Sciatic nerve (tissue), 2 donors: ENCODE data around the gene IP6K1. TPM values are rescaled to one million over a fixed set of nuclear protein-coding genes. Genes with fewer than 3 reads are reported as not detected.
"Not testable (repeated sequence)": the region's sequence is repeated elsewhere in the genome, so short reads cannot be mapped to it uniquely, and the experiment has no call there.

ENCODE experiments used
- ATAC-seq: fragments of 200-7000 bp; cut with Tn5 transposase; one replicate; pipeline ENCODE4 v1.9.1; 2020; ENCODE audit warnings: mild to moderate bottlenecking, moderate library complexity
- DNase-seq: peaks from one replicate; pipeline ENCODE4 v3.0.0-alpha.2; 2020; ENCODE audit warnings: low spot score
- intact Hi-C: fragments of 100-400 bp; cut with DNase I; formaldehyde crosslinking; loops from one replicate; pipeline ENCODE4 v1.14.2; 2022
- microRNA-seq: library from miRNA; unstranded; fragments of <30 nt; microRNA quantifications from one replicate; pipeline ENCODE4 v1.2.0, GENCODE V29; 2020
- total RNA-seq: library from RNA; stranded (reverse); fragmentation: NEBNext Ultra II Directional; extraction: Animal tissue kit (Norgen Biotek cat#: 25700); gene quantifications from one replicate; pipeline ENCODE4 v1.2.1, GENCODE V29; 2021
- donor health status: DM: no; HTN: no; CAD: no.
- donor health status: DM: no; HTN: no; CAD: no.

The IP6K1 gene
- total RNA-seq, 1 donor from 2014 or later, result 47.6 TPM

DNA sequence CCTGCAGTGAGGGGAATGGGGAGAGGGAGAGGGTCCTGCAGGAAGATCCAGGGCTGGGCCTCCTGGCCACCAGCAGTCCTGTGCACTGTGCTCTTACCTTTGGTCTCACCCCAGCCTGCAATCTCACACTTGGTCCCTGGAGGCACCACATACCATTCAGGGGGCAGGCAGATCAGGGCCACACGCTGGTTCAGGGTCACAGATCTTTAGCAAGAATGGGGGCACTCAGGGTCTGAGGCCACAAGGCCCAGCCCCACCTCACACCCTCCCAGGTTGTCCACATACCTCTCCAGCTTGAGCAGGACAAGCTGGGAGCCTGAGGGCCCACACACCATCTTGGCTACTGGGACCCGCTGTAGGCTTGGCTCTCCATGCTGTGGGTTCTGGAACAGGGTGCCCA lies 101.9 kb downstream of the IP6K1 start:
- DNase-seq, ATAC-seq, intact Hi-C loops: not testable (repeated sequence)

DNA sequence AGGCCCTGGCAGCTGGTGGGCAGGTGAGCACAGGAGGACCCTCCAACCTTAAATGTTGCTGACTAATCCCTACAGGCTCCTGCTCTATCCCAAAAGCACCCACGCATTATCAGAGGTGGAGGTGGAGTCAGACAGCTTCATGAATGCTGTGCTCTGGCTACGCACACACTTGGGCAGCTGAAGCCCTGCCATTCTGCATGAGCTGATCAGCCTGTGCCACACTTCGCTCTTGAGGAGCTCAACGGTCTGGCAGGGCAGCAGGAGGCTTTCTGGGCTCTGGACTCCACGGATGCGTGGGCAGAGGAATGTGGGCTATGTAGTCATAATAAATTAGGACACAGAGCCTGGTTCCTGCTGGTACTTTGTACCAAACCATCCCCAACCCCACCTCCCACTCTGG lies 103.2 kb downstream of the IP6K1 start:
- intact Hi-C loops, result no loop called here
- no peak for ATAC-seq
- DNase-seq, result no peak

- no peak for ATAC-seq
- no peak for DNase-seq
- intact Hi-C loops, result no loop called here
Observed at GRCh38 chr3:49681543-49681942, 104.8 kb downstream of the IP6K1 start.

GRCh38 chr3:49681232-49681522 lies 105.2 kb downstream of the IP6K1 start:
- DNase-seq (no peak), ATAC-seq (no peak)
- intact Hi-C loops, result no loop called here

- intact Hi-C loops, result no loop called here
- ATAC-seq (no peak), DNase-seq (no peak)
Observed at GRCh38 chr3:49680493-49681231, 105.7 kb downstream of the IP6K1 start.

GRCh38 chr3:49675912-49676311 lies 110.4 kb downstream of the IP6K1 start:
- ATAC-seq (no peak), DNase-seq (no peak)
- intact Hi-C loops, result no loop called here

DNA sequence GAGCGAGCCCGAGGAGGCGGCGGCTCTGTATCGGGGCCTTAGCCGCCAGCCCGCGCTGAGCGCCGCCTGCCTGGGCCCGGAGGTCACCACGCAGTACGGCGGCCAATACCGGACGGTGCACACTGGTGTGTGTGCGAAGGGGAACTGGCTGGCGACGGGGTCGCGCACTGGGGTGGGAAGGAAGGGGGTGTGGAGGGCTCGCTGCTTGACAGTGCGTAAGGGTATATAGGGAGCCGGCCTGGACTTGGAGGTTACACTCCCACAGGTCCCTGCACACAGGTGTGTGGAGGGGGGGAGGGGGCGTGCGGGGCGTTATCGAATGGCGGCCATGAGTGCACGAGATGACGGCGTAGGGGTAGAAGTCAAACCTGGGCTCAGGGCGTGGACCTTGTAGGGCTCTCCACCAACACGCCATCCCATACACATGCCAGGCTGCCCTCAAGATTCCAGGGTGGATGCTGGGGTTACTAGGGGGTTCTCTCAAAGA lies 111.8 kb downstream of the IP6K1 start:
- ATAC-seq (no peak), DNase-seq (no peak)
- intact Hi-C loops, result loop anchor here (5.0 kb wide), 1 partner anchor 132 kb away; no protein-coding TSS in a partner anchor

Small RNA genes within 50 kb of the gene (microRNA-seq; reads per million reads assigned to microRNA genes)
- gene MIR5193, result 2.2 reads per million

Other genes starting within 250 kb of the IP6K1 start
- gene BSN, start 232.1 kb downstream of the IP6K1 start, total RNA-seq, result 0.62 TPM
- 51.0 TPM for gene APEH, start 112.2 kb downstream of the IP6K1 start, total RNA-seq
- gene MST1, start 97.1 kb downstream of the IP6K1 start, total RNA-seq, result 20.6 TPM
- gene RNF123, start 97.0 kb downstream of the IP6K1 start, total RNA-seq, result 37.9 TPM
- gene AMIGO3, start 66.9 kb downstream of the IP6K1 start, total RNA-seq, result not detected
- 22.0 TPM for gene GMPPB, start 62.6 kb downstream of the IP6K1 start, total RNA-seq
- 1.6 TPM for gene CDHR4, start 13.3 kb upstream of the IP6K1 start, total RNA-seq
- 7.3 TPM for gene INKA1, start 16.7 kb upstream of the IP6K1 start, total RNA-seq
- gene UBA7, start 27.4 kb upstream of the IP6K1 start, total RNA-seq, result 73.9 TPM
- gene TRAIP, start 70.0 kb upstream of the IP6K1 start, total RNA-seq, result 4.2 TPM
- gene CAMKV, start 83.4 kb upstream of the IP6K1 start, total RNA-seq, result not detected
- 2.7 TPM for gene MST1R, start 117.3 kb upstream of the IP6K1 start, total RNA-seq
- 9.2 TPM for gene MON1A, start 143.3 kb upstream of the IP6K1 start, total RNA-seq
- gene RBM6, start 153.6 kb upstream of the IP6K1 start, total RNA-seq, result 148 TPM